Transverse colon (tissue), 4 donors: Measurements from ENCODE around the gene MAP3K12. TPM values are rescaled to one million over a fixed set of nuclear protein-coding genes. Genes with fewer than 3 reads are reported as not detected.

Experiments used
- DNase-seq: peaks from one replicate; pipeline ENCODE4 v3.0.0-alpha.2; 2019
- H3K27ac ChIP-seq, 4 donors: fragments of 200-600 bp; sonication (generic); 2 replicates each; pipeline ENCODE4 v1.5.1; 2016 to 2018; ENCODE audit warnings: inconsistent platforms in 4 of 4
- H3K27me3 ChIP-seq: fragments of 200-600 bp; sonication (generic); 2 replicates; pipeline ENCODE4 v1.5.1; 2017; ENCODE audit warnings: inconsistent platforms
- H3K36me3 ChIP-seq, 4 donors: fragments of 200-600 bp; sonication (generic); 2 replicates each; pipeline ENCODE4 v1.5.1; 2017 to 2019; ENCODE audit warnings: inconsistent platforms in 4 of 4
- H3K4me1 ChIP-seq, 4 donors: fragments of 200-600 bp; sonication (generic); 2 replicates each; pipeline ENCODE4 v1.5.1; 2017 to 2020; ENCODE audit warnings: inconsistent platforms in 4 of 4
- H3K4me3 ChIP-seq, 4 donors: fragments of 200-600 bp; sonication (generic); 1 replicate in 1 of 4; 2 replicates in 3 of 4; pipeline versions ENCODE4 v1.5.1 to v1.6.1; 2017 to 2019; ENCODE audit warnings: inconsistent platforms in 4 of 4
- H3K9me3 ChIP-seq, 2 donors: fragments of 200-600 bp; sonication (generic); 2 replicates each; pipeline ENCODE4 v1.5.1; 2017 to 2019; ENCODE audit warnings: inconsistent platforms in 2 of 2
- EP300 ChIP-seq: sonication (generic); formaldehyde crosslinking; IDR thresholded peaks from one replicate; pipeline ENCODE4 v1.6.1; 2017; ENCODE audit warnings: antibody characterized with exemption, low read depth
- POLR2A ChIP-seq: fragments of 450-650 bp; IDR thresholded peaks from one replicate; pipeline ENCODE4 v1.6.1; 2016; ENCODE audit warnings: antibody characterized with exemption, mild to moderate bottlenecking, moderate library complexity
- POLR2AphosphoS5 ChIP-seq, 3 donors: sonication (generic); formaldehyde crosslinking; IDR thresholded peaks; one replicate each; pipeline ENCODE4 v1.6.1; 2016; ENCODE audit warnings: antibody characterized with exemption in 3 of 3
- WGBS, 2 donors: methylation state at CpG; one replicate each; pipeline ENCODE4 v1.1.5; 2018; ENCODE audit warnings: low coverage in 1 of 2; 5-methylcytosine and 5-hydroxymethylcytosine counted together
- in situ Hi-C, 4 donors: fragments of 200-750 bp; cut with MboI; loops; one replicate each; pipeline versions ENCODE4 v1.15.0 to v1.15.1; 2017; ENCODE audit warnings: low sequenced_read_pairs in 3 of 4, low pct_ligation_motif_present in 1 of 4, low pct_unique_long_range_greater_than_20kb in 1 of 4
- intact Hi-C: fragments of 100-400 bp; cut with DNase I; formaldehyde crosslinking; loops from one replicate; pipeline ENCODE4 v1.15.1; 2023; ENCODE audit warnings: low total_unique reads
- total RNA-seq, 4 donors: library from RNA; depleted of rRNA; stranded (reverse); fragments of >200 nt; gene quantifications; one replicate each; pipeline ENCODE4 v1.1.0, GENCODE V29; 2016
- TF ChIP-seq, protein P1 (sequence below), 5 experiments: fragments of 200-600 bp in 3 of 5; fragments of 450-650 bp in 2 of 5; sonication (generic) in 3 of 5; IDR thresholded peaks; 1 replicate in 2 of 5; 2 replicates in 3 of 5; pipeline ENCODE4 v1.5.1; 2016 to 2017; ENCODE audit warnings: antibody characterized with exemption in 5 of 5, inconsistent platforms in 3 of 5, mild to moderate bottlenecking in 2 of 5, moderate library complexity in 1 of 5

MAP3K12 gene
- total RNA-seq, 4 donors from 2014 or later, result 6.8 to 20.9 (median 10.3) TPM

- Histone ChIP-seq H3K27me3 (no peaks in the 10 kb centered on the region), H3K4me1 (peaks cover 13 to 45% (median 31%) of the 10 kb centered on the region in 4 donors), H3K9me3 (no peaks in the 10 kb centered on the region), H3K27ac (peak within 1 kb of the TSS; percentile 90 to 99 (median 98)), H3K4me3 (peak within 1 kb of the TSS; percentile 53 to 78 (median 64)), H3K36me3 (no peaks in the 10 kb centered on the region)
- 1% methylated on average over 72 of the region's 74 CpGs; no CpG with 5 or more reads in 1 of the 2 donors for WGBS, 2 donors
- in situ Hi-C loops (loop anchor here in 1 of 4 donors (10.0 kb wide), 1 partner anchor 156 kb away; no protein-coding TSS in a partner anchor), intact Hi-C loops (loop anchor here (2.0 to 10.0 kb wide), 2 partner anchors 50 to 156 kb away; no protein-coding TSS in a partner anchor)
- TF ChIP-seq POLR2AphosphoS5 (IDR thresholded peaks at IDR 0.05) (peak; percentile 38 to 69 (median 55)), EP300 (no peak), POLR2A (peak; percentile 63)
- TF ChIP-seq, protein P1, sequence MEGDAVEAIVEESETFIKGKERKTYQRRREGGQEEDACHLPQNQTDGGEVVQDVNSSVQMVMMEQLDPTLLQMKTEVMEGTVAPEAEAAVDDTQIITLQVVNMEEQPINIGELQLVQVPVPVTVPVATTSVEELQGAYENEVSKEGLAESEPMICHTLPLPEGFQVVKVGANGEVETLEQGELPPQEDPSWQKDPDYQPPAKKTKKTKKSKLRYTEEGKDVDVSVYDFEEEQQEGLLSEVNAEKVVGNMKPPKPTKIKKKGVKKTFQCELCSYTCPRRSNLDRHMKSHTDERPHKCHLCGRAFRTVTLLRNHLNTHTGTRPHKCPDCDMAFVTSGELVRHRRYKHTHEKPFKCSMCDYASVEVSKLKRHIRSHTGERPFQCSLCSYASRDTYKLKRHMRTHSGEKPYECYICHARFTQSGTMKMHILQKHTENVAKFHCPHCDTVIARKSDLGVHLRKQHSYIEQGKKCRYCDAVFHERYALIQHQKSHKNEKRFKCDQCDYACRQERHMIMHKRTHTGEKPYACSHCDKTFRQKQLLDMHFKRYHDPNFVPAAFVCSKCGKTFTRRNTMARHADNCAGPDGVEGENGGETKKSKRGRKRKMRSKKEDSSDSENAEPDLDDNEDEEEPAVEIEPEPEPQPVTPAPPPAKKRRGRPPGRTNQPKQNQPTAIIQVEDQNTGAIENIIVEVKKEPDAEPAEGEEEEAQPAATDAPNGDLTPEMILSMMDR (IDR thresholded peaks at IDR 0.05), result peak in 1 of 5 experiments; percentile 33
- DNase-seq, result peak; percentile 99
These were observed 1.7 kb upstream of the MAP3K12 start, which contains the start of gene TARBP2 for GRCh38 chr12:53500776-53501614. TARBP2 (plus strand) TSS chr12:53501283; CDS start chr12:53501409, 126 bp downstream.

GRCh38 chr12:53500142-53500775 lies 1.0 kb upstream of the MAP3K12 start:
- H3K4me1 ChIP-seq, result peaks cover 13 to 50% (median 35%) of the 10 kb centered on the region in 4 donors

DNA sequence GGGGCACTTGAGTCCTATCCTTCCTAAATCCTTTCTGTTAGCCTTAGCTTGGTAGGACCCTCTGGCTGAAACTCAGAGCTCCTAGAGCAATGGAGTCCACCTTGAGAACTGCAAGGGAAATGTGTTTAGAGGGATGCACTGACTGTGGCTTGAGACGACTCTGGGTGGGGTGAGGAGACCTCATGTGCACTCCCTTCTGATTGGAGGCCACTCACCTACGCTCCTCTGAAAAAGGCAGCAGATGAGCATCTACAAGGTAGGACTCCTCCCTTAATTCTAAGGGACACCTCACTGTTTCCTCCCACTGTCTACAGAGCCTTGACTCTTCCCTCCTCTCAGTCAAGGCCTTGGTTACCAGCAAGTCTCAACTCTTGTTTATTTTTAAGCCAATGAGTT lies 1.0 kb downstream of the MAP3K12 start:
- Histone ChIP-seq H3K27me3 (no peaks in the 10 kb centered on the region), H3K4me1 (peaks cover 21 to 60% (median 42%) of the 10 kb centered on the region in 4 donors), H3K9me3 (no peaks in the 10 kb centered on the region), H3K4me3 (no peak overlapping the region), H3K27ac (peak overlapping the region; percentile 61 to 99 (median 94)), H3K36me3 (no peaks in the 10 kb centered on the region)
- 75% methylated on average over 2 of the region's 2 CpGs; no CpG with 5 or more reads in 1 of the 2 donors for WGBS, 2 donors
- no peak for TF ChIP-seq POLR2A
- TF ChIP-seq, protein P1 (IDR thresholded peaks at IDR 0.05), result no peak
- TF ChIP-seq EP300, result no peak
- TF ChIP-seq POLR2AphosphoS5 (IDR thresholded peaks at IDR 0.05), result no peak
- in situ Hi-C loops (no loop called here), intact Hi-C loops (no loop called here)
- no peak for DNase-seq

More at GRCh38 chr12:53500142-53500775, 1.0 kb upstream of the MAP3K12 start:
- peak overlapping the region; percentile 90 to 99 (median 98) for H3K27ac ChIP-seq
- 0 to 3% methylated on average over 2 to 17 of the region's 17 CpGs for whole genome bisulfite sequencing, 2 donors
- peak; percentile 98 for TF ChIP-seq POLR2A
- TF ChIP-seq, protein P1 (IDR thresholded peaks at IDR 0.05), result no peak
- TF ChIP-seq POLR2AphosphoS5 (IDR thresholded peaks at IDR 0.05), result peak; percentile 97 to 98 (median 97)
- no peaks in the 10 kb centered on the region for H3K9me3 ChIP-seq
- peak overlapping the region; percentile 39 to 67 (median 58) for H3K4me3 ChIP-seq
- peak; percentile 66 for DNase-seq
- in situ Hi-C loops, result loop anchor here in 1 of 4 donors (10.0 kb wide), 1 partner anchor 155 kb away; no protein-coding TSS in a partner anchor
- no peaks in the 10 kb centered on the region for H3K36me3 ChIP-seq
- H3K27me3 ChIP-seq, result no peaks in the 10 kb centered on the region
- intact Hi-C loops, result loop anchor here (2.0 to 10.0 kb wide), 2 partner anchors 49 to 155 kb away; no protein-coding TSS in a partner anchor

DNA sequence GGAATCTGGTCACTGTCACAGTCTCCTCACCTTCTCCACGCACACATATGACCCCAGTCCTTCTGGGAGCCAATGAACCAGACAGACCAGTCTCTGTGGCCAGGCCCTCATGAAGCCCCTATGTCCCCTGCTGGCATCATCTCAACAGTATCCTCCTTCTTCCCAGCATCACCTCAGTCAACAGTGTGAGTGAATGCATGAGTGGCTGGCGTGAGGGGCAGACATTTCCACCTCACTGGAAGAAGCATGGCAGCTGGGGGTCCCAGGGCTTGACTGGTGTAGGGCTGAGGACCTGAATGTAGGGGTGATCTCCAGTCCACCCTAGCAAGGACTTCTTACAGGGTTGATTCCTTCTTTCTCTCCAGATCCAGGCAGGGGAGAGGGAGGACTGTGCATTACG lies 1.8 kb downstream of the MAP3K12 start:
- 87% methylated on average over 3 of the region's 3 CpGs; no CpG with 5 or more reads in 1 of the 2 donors for WGBS, 2 donors
- peak overlapping the region in 2 of 4 donors; percentile 42 to 63 for H3K27ac ChIP-seq

More for the DNA sequence above, 1.8 kb downstream of the MAP3K12 start:
- no peaks in the 10 kb centered on the region for H3K36me3 ChIP-seq
- intact Hi-C loops, result no loop called here
- no peak overlapping the region for H3K4me3 ChIP-seq
- TF ChIP-seq POLR2AphosphoS5 (IDR thresholded peaks at IDR 0.05), result no peak
- TF ChIP-seq POLR2A, result no peak
- TF ChIP-seq EP300, result no peak
- TF ChIP-seq, protein P1 (IDR thresholded peaks at IDR 0.05), result no peak
- H3K4me1 ChIP-seq, result peaks cover 23 to 64% (median 44%) of the 10 kb centered on the region in 4 donors
- H3K27me3 ChIP-seq, result no peaks in the 10 kb centered on the region
- DNase-seq, result no peak
- H3K9me3 ChIP-seq, result no peaks in the 10 kb centered on the region
- in situ Hi-C loops, result no loop called here
